DMS114 treated with DMSO at 0.1 percent for 48 hours (cell line): ENCODE measurements around the gene BTRC.

ENCODE experiments used
- DNase-seq: peaks from one replicate; lab custom pipeline; 2025; ENCODE audit not compliant: unreplicated experiment; lab: John Stamatoyannopoulos, UW

The BTRC gene

GRCh38 chr10:101564490-101564991 is 210.6 kb downstream of the BTRC start:
- DNase-seq = no peak

- DNase-seq = no peak
Observed at GRCh38 chr10:101565370-101565900, 211.5 kb downstream of the BTRC start.

DNA sequence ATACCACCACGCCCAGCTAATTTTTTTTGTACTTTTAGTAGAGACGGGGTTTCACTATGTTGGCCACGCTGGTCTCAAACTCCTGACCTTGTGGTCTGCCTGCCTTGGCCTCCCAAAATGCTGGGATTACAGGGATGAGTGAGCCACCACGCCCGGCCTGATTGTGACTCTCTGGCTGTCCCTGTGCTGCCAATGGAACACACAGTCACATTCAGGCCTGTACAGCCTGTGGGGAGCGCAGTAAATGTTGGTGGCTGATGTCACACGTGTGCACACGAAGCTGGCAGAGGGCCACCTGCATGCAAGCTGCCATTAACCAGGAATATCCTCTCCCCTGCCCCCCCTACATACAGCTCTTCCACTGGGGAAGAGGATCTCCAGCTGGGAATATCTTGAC is 212.0 kb downstream of the BTRC start:
- no peak for DNase-seq

DNA sequence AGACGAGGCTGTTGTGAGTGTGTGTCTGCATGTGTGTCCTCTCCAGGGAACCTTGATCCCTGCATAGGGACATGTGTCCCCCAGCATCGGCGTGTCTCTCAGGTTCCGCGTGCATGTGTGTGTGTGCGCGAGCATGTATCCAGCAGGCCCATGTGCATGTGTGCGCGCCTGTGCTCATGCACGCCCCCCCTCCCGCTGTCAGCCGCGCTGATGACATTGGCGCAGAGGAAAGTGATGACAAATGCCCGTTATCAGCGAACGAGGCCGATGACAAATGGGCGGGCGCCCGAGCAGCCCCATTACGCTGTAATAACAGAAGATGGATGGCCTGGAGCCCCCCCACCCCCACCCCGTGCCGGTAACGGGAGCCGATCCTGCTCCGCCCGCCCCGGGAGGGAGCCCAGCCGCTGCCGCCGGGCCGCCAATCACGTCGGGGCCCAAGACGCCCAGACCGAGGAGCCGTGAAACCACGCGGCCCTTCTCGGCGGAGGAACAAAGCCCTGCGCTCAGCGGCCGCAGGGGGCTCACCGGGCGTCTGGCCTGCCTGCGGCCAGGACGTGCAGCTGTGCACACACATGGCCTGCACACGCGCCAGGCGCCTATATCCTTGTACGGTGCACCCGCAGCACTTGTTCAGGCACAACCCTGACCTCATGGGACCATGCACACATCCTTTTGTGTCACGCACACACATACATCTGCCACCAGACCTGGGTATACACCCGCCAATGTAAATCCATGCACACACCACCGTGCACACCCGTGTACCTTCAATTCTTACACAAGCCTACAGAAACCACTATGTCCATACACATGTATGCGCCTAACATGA is 212.6 kb downstream of the BTRC start:
- no peak for DNase-seq

- no peak for DNase-seq
Observed at GRCh38 chr10:101567165-101568006, 213.4 kb downstream of the BTRC start.

DNA sequence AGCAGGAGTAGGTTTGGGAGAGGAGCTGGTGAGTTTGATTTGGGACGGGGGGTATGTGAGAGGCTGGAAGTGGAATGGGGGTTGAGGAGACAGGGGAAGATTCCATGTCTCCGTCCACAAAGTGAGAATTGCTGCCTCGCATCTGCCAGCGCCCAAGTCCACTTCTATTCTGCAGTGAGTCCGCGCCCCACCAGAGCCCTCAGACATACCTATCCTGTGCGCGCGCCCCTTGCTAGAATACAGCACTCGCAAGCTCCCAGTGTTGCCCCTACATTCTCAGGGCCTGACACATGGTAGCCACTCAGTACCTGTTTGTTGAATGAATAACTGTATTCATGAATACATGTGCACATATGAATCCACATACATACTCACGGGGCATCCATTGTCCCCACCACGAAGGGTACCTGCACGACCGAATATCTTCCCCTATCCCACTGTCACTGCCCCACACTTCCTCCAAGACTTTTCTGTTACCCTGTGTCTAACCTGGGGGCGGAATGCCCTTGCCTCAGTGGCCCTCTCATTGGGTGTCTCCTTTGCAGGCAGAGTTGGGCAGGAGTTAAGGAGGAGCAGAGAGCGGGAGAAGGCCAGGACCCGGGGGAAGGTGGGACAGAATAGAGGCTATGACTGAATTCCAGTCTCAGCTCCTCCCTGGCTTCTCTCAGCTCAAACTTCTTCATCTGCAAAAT is 214.2 kb downstream of the BTRC start:
- DNase-seq = no peak

DNA sequence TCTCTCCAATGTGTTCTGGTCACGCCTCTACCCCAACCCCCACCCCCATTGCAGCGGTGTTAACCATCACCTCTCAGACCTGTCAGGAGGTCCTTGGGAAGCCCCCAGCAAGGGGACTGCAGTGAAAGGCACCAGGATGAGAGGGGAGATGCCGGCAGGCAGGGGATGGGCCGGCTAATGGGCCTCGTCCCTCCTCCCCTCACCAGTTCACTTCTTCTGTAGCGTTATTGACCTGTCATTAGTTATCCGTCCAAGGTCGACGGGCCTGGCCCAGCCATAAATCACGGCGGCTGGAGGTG is 215.3 kb downstream of the BTRC start:
- no peak for DNase-seq

DNA sequence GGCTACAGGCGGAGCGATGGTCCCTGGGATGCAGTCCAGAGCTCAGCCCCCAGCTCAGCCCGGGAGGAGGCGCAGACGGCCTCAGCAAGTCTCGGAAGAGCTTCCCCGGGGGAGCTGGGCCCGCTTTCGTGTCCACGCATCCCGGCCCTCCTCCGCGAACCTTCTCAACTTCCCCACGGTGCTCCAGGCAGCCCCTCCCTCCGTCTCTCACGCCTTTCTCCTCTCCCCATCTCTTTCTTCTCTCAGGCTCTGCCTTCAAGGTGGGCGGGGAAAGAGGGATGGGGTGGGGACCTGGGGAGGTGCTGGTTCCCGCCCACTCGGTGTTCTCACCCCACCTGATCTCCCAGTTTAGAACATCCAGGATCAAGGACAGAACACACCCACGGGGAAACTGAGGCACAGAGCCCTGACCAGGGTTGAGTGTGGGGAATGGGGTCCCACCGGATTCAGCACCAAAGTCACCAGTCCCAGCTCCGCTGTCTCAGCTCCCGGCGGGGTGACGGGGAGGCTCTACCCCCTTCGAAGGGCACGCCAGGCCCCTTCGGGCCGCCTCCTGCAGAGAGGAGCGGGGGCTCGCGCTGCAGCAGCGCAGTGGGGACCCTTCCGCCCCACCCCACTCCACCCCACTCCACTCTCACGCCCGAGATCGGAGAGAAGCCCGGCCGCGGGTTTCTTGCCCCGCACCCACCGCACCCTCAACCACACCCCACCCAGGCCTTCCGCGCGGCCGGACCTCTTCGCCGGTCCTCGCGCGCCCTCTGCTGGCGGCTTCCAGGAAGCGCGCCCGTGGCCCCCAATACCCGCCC is 215.9 kb downstream of the BTRC start:
- DNase-seq = peak; percentile 58

GRCh38 chr10:101570428-101571270 is 216.7 kb downstream of the BTRC start:
- peak; percentile 44 for DNase-seq

DNA sequence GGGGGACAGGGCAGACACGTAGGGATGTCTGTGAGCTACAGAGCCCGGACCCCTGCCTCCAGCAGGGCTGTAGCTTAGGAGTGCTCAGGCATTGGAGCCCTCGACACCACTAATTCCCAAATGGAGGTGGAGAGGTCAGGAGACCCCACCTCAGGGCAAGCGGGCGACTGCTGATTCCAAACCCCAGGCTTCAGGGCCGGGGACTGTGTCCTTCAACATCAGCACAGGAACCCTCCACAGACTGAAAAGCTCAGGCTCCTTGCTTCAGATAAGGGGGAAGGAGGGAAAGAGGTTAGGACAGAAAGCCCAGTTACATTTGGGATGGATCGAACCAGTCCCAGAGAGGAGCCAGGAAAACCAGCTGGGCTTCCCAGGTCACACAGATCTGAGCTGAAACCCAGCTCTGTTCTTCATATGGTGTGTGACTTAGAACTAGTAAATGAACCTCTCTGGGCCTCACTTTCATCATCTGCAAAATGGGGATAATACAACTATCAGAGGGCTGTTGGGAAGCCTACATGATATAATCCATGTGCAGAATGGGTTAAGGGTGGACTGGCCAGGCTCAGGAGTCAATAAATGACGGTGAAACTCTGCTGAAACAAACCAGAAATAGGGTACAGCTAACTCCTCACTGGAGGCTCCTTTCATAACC is 217.4 kb downstream of the BTRC start:
- no peak for DNase-seq

DNA sequence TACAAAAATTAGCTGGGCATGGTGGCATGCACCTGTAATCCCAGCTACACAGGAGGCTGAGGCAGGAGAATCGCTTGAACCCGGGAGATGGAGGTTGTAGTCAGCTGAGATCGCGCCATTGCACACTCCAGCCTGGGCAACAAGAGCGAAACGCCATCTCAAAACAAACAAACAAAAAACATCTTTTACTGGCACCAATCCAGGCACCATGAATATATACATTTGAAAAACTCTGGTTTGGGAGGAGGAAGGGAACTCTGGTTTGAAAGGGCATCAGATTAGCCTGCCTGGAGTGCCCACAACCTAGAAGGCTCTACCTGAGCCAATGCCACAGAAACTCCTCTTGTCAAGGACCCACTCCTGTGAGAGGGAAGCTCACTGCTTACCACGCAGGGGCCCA is 218.2 kb downstream of the BTRC start:
- DNase-seq = no peak

- no peak for DNase-seq
Observed at GRCh38 chr10:101572785-101573184, 218.8 kb downstream of the BTRC start.

DNA sequence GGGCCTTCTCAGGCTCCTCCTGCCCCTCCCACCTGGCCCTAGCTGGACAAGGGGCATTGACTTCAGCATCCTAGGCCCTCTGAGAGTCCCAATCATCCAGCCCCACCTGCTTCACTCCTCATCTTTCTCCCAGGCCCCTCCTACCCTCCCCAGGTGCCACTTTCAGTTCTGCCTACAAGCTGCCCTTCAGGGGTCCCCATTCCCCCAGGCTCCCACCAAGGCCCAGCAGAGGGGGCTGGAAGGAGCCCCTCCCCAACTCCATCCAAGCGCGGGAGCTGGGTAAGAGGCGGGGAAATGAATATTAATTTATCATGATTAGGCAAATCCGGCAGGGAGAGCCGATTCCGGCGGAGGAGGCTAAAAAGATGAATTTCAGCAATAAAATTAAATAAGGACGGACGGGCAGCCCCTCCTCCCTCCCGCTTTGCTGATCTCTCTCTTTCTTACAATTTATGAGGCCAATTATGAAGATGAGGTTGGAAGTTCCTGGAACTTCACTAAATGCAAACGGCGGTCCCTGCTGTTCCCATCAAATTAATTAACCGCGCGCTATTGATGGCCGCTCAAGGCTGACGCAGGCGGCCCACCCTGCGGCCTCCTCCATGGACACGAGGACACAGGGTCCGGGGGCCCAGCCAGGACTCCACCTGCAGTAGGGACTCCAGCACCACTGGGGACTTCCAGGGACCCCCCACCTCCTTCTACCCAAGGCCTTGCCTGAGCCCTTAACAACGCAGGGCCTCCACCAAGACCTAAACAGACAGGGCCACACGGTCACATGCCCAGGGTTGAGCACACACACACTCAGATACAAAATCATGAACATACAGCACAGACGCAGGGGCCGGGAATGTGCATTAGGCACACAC is 220.2 kb downstream of the BTRC start:
- DNase-seq = no peak

- no peak for DNase-seq
Observed at GRCh38 chr10:101575091-101575490, 221.1 kb downstream of the BTRC start.

GRCh38 chr10:101575580-101576210 is 221.7 kb downstream of the BTRC start:
- DNase-seq = no peak

DNA sequence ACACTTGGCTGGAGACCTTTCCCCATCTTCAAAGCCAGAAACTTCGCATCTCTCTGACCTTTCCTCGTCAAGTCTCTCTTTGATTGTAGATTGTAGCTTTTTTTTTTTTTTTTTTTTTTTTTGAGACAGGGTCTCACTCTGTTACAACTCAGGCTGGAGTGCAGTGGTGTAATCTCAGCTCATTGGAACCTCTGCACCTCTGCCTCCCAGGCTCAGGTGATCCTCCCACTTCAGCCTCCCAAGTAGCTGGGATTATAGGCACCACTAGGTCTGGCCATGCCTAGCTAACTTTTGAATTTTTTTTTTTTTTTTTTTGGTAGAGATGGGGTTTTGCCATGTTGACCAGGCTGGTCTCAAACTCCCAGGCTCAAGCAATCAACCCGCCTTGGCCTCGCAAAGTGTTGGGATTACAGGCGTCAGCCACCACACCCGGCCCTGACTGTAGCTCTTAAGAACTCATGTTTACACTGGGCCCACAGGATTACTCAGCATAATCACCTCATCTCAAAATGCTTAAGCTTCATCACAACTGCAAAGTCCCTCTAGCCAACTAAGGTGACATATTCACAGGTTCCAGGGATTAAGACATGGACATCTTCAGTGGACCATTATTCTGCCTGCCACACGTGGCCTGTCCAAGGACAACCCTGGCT is 222.4 kb downstream of the BTRC start:
- DNase-seq = no peak
